Lung (tissue), 12 donors: ENCODE data around the gene ALOX15B. TPM values are rescaled to one million over a fixed set of nuclear protein-coding genes. Genes with fewer than 3 reads are reported as not detected.

Experiments used
- ATAC-seq: fragments of 200-7000 bp; cut with Tn5 transposase; one replicate; pipeline ENCODE4 v1.9.1; 2020; ENCODE audit warnings: moderate number of reproducible peaks; ENCODE audit not compliant: insufficient read depth, low FRiP score
- DNase-seq, 3 donors: peaks; one replicate each; pipeline ENCODE4 v3.0.0-alpha.2; 2013 to 2017
- H3K27ac ChIP-seq, 2 donors: one replicate each; pipeline ENCODE4 v1.5.1; 2013; ENCODE audit warnings: mild to moderate bottlenecking in 2 of 2, moderate library complexity in 2 of 2, control low read depth in 1 of 2, inconsistent platforms in 1 of 2, low read depth in 1 of 2, low read length in 1 of 2
- H3K27me3 ChIP-seq, 3 donors: one replicate each; pipeline ENCODE4 v1.5.1; 2013; ENCODE audit warnings: low read length in 2 of 3; ENCODE audit not compliant: control insufficient read depth in 3 of 3, insufficient read depth in 3 of 3
- H3K36me3 ChIP-seq, 4 donors: one replicate each; pipeline ENCODE4 v1.5.1; 2013; ENCODE audit warnings: low read length in 4 of 4, mild to moderate bottlenecking in 1 of 4, moderate library complexity in 1 of 4; ENCODE audit not compliant: control insufficient read depth in 4 of 4, insufficient read depth in 4 of 4
- H3K4me1 ChIP-seq, 5 donors: one replicate each; pipeline ENCODE4 v1.5.1; 2013; ENCODE audit warnings: low read length in 5 of 5, mild to moderate bottlenecking in 2 of 5, moderate library complexity in 1 of 5; ENCODE audit not compliant: control insufficient read depth in 5 of 5, insufficient read depth in 5 of 5
- H3K4me3 ChIP-seq: one replicate; pipeline ENCODE4 v1.5.1; 2013; ENCODE audit warnings: mild to moderate bottlenecking, control low read depth, moderate library complexity
- H3K9ac ChIP-seq, 2 donors: one replicate each; pipeline ENCODE4 v1.5.1; 2013; ENCODE audit warnings: low read length in 2 of 2, control low read depth in 1 of 2; ENCODE audit not compliant: insufficient read depth in 1 of 2
- H3K9me3 ChIP-seq, 4 donors: one replicate each; pipeline ENCODE4 v1.5.1; 2013; ENCODE audit warnings: low read length in 3 of 4, mild to moderate bottlenecking in 1 of 4, moderate library complexity in 1 of 4; ENCODE audit not compliant: control insufficient read depth in 4 of 4, insufficient read depth in 3 of 4
- CTCF ChIP-seq: IDR thresholded peaks from 2 replicates; pipeline ENCODE4 v1.5.1; 2012; ENCODE audit warnings: mild to moderate bottlenecking; ENCODE audit errors: control extremely low read depth, extremely low read depth
- WGBS, 2 donors: extraction: QIAGEN DNeasy Blood & Tissue Kit; methylation state at CpG; one replicate each; pipeline ENCODE4 v1.1.7; 2013; 5-methylcytosine and 5-hydroxymethylcytosine counted together
- polyA plus RNA-seq, 2 donors: library from polyadenylated mRNA; stranded (reverse); fragments of 200-250 nt; gene quantifications; one replicate each; pipeline ENCODE4 v1.2.1, GENCODE V29; 2013
- total RNA-seq, 2 donors: library from RNA; depleted of rRNA in 1 of 2; stranded (reverse); fragments of >200 nt in 1 of 2; gene quantifications; one replicate each; pipeline ENCODE4 v1.2.1, GENCODE V29; 2014 to 2021
- donor health status: control.
- donor health status: control.
- donor health status: Bipolar disorder and iron deficiency.
- donor health status: healthy.
- donor health status: DM: yes; HTN: yes; CAD: no.

ALOX15B gene
- total and polyA plus RNA-seq, 4 donors, result 3.4 to 135 (median 73.8) TPM

GRCh38 chr17:8006836-8007680 lies 31.8 kb upstream of the ALOX15B start:
- no peak for DNase-seq
- 74 to 85% methylated on average over 14 of the region's 14 CpGs for WGBS, 2 donors
- H3K27me3 ChIP-seq, result peaks cover 0 to 32% (median 25%) of the 10 kb centered on the region in 3 donors
- no peak overlapping the region for H3K9ac ChIP-seq
- no peak overlapping the region for H3K4me3 ChIP-seq
- peaks cover 0 to 15% (median 4%) of the 10 kb centered on the region in 5 donors for H3K4me1 ChIP-seq
- TF ChIP-seq CTCF, result no peak
- H3K36me3 ChIP-seq, result no peaks in the 10 kb centered on the region
- H3K27ac ChIP-seq, result no peak overlapping the region
- ATAC-seq, result no peak
- peaks cover 0 to 5% (median 0%) of the 10 kb centered on the region in 4 donors for H3K9me3 ChIP-seq

GRCh38 chr17:8007836-8008235 lies 31.0 kb upstream of the ALOX15B start:
- Histone ChIP-seq H3K4me1 (peaks cover 0 to 12% (median 4%) of the 10 kb centered on the region in 5 donors), H3K9ac (no peak overlapping the region), H3K9me3 (peaks cover 0 to 5% (median 0%) of the 10 kb centered on the region in 4 donors), H3K4me3 (no peak overlapping the region), H3K27ac (no peak overlapping the region), H3K27me3 (peaks cover 0 to 24% (median 20%) of the 10 kb centered on the region in 3 donors), H3K36me3 (no peaks in the 10 kb centered on the region)
- TF ChIP-seq CTCF, result no peak
- ATAC-seq (no peak), DNase-seq (no peak)
- WGBS, 2 donors, result 93 to 96% methylated on average over 5 of the region's 5 CpGs

- no peak overlapping the region for H3K9ac ChIP-seq
- H3K27me3 ChIP-seq, result peaks cover 0 to 28% (median 9%) of the 10 kb centered on the region in 3 donors
- H3K27ac ChIP-seq, result no peak overlapping the region
- H3K4me3 ChIP-seq, result no peak overlapping the region
- H3K36me3 ChIP-seq, result no peaks in the 10 kb centered on the region
- TF ChIP-seq CTCF, result no peak
- peaks cover 0 to 8% (median 3%) of the 10 kb centered on the region in 5 donors for H3K4me1 ChIP-seq
- no peak for DNase-seq
- no peaks in the 10 kb centered on the region for H3K9me3 ChIP-seq
- ATAC-seq, result no peak
- WGBS, 2 donors, result 88 to 91% methylated on average over 15 of the region's 15 CpGs
Measured at GRCh38 chr17:8012045-8012580, 26.7 kb upstream of the ALOX15B start.
